HG03139 (cell line): ENCODE measurements around the gene UTP3.
A peak's percentile ranks its signal among the peaks of the same experiment; 100 is the strongest.
"Not testable (repeated sequence)": the region's sequence is repeated elsewhere in the genome, so short reads cannot be mapped to it uniquely, and the experiment has no call there.

Experiments used
- ATAC-seq: cut with Tn5 transposase; IDR thresholded peaks from one replicate; pipeline ENCODE4 v1.9.1; 2021; ENCODE audit not compliant: unreplicated experiment

Gene UTP3

DNA sequence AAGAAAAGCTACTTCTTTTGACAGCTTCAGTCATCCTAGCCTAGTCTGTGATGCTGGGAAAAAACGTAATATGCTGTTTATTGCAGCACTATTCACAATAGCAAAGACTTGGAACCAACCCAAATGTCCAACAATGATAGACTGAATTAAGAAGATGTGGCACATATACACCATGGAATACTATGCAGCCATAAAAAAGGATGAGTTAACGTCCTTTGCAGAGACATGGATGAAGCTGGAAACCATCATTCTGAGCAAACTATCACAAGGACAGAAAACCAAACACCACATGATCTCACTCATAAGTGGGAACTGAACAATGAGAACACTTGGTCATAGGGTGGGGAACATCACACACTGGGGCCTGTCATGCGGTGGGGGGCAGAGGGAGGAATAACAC is 6.2 kb upstream of the UTP3 start:
- ATAC-seq, result not testable (repeated sequence)

- ATAC-seq, result peak; percentile 2
These were observed 940 bp upstream of the UTP3 start for GRCh38 chr4:70687392-70687791.

GRCh38 chr4:70688795-70689231 is 481 bp downstream of the UTP3 start:
- peak; percentile 5 for ATAC-seq

GRCh38 chr4:70691661-70692060 is 3.3 kb downstream of the UTP3 start:
- ATAC-seq, result no peak

DNA sequence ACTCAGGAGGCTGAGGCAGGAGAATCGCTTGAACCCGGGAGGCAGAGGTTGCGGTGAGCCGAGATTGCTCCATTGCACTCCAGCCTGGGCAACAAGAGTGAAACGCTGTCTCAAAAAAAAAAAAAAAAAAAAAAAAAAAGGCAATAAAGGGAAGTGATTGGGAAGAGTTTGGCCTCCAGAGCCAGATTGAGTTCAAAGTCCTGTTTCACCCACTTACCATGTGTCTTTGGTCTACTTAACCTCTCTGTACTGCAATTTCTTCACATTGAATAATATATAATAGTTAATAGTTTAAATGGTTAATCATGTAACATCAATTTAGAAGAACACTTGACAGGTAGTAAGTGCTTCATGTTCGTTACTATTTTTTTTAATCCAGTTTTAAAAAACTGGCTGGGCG is 6.3 kb downstream of the UTP3 start:
- ATAC-seq, result not testable (repeated sequence)

DNA sequence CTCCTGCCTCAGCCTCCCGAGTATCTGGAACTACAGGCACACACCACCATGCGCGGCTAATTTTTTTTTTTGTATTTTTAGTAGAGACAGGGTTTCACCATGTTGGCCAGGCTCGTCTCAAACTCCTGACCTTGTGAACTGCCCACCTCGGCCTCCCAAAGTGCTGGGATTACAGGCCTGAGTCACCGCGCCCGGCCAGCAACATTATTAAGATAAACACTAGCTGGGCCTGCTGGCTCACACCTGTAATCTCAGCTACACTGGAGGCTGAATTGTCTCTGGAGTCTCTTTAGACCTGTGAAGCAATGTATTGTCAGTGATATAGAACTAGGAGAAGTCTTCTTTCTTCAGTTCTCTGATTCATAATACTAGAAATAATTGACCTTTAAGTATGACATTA is 10.1 kb downstream of the UTP3 start:
- not testable (repeated sequence) for ATAC-seq

GRCh38 chr4:70700712-70701111 is 12.4 kb downstream of the UTP3 start:
- no peak for ATAC-seq

DNA sequence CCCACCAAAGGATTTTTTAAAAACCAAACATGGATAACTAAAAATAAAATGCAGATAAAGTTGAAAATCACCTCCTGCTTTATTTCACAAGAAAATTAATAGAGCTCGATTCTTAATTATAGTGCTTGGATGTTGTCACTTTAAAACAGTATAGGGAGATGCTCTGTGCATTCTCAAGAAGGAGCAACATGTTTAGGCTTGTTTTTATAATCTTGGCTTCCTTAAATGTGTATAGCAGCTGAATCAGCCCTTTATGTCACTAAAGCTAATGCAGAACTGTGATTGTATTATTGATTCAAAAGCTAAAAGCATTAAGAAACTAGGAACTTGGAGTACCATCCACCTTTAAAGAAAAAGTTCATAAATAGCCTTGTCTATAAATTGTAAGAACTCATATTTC is 12.9 kb downstream of the UTP3 start:
- no peak for ATAC-seq

- not testable (repeated sequence) for ATAC-seq
These were observed 14.3 kb downstream of the UTP3 start for GRCh38 chr4:70702592-70702991.

DNA sequence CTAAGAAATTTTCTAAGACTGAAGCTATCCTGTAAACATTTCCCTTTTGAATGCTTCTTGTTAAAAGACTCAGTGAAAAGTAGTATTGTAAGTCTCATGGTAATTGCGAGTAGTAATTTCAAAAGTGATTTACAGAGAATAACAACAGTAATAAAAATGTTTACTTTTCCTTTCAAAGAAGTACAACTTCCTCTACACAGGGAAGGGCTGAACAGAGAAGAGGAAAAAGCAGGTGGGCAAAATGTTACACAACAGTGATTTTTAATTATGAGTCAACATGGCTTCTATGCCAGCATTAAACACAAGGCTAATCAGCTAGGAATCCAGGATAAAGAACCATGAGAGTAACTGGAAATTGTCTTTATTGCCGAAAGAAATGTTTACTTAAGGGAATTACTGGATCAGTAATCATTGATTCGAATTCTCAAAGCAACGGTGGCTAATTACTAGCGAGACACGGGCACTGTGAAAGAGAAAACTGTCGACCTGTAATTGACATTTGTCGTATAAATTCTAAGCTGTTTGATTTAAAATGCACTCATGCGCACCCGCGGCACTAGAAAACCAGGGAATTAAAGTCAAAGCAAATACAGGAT is 15.4 kb downstream of the UTP3 start:
- ATAC-seq, result no peak

DNA sequence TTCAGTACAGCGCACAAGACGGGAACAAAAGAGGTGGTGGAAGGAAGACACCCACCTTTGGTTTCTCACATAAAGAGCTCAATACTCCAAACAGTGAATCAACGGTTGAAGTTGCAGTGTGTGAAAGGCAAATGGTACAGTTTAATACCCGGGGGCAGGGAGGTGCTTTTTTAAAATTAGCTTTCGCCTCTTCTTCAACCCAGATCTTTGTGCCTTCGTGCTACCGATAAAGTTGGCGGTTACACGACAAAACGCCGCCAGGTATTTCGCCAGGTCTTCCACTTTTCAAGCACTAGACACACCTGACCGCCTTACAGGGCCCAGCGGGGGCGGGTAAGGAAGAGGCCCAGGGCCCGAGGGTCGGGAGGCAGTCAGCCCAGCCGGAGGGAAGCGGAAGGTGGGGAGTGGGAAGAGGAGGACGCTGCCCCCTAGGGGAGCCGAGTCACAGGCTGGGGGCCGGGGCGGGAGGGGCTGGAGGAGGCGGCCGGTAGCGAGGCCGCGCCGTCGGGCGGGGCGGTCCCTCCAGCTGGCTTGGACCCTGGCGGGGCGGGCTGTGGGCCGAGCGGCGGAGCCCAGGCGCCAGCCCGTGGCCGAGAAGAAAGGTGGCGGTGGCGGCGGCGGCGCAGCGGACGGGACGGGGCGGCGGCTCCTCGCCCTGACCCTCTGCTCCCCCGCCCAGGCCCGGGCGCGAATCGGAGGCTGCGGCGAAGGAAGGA is 16.0 kb downstream of the UTP3 start:
- ATAC-seq, result peak; percentile 57

- ATAC-seq, result peak; percentile 33
These were observed 16.5 kb downstream of the UTP3 start for GRCh38 chr4:70704931-70705182.

DNA sequence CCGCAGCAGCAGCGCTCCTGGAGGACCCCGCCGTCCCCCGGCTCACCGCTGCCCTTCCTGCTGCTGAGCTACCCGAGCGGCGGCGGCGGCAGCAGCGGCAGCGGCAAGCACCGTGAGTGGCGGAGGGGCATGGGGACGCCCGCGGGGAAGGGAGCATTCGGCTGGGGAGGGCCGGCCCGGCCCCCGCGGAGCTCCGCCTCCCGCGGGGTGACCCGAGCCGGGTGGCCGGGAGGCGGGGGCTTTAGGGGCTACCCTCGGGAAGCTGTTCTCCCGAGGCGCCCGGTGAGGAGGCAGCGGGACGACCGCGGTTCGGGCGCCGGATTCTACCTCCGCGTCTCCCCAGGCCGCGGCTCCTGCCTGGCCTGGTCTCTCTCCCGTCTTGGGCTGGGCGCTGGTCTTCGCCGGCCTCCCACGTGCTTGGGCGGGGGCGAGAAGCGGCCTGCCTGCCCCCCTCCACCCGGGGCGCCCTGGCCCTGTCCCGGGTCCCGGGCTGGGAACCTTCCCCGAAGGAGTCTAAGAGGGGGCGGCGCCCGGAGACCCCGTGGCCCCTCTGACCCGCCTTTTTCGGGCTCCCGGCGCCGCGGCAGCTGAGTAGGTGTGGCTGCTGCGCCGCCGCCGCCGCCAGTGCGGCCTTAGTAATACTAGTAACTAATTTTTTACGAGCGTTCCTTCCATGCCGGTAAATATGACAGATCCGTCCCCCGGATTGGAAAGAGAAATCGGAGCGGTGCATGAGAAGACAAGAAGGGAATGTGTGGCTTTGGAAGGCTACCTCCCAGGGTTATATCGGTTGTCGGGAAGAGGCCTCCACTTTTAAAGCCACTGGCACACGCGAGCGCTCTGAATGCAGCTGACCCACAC is 17.1 kb downstream of the UTP3 start:
- ATAC-seq, result peak; percentile 46

- ATAC-seq, result no peak
These were observed 17.7 kb downstream of the UTP3 start for GRCh38 chr4:70706044-70706461.

DNA sequence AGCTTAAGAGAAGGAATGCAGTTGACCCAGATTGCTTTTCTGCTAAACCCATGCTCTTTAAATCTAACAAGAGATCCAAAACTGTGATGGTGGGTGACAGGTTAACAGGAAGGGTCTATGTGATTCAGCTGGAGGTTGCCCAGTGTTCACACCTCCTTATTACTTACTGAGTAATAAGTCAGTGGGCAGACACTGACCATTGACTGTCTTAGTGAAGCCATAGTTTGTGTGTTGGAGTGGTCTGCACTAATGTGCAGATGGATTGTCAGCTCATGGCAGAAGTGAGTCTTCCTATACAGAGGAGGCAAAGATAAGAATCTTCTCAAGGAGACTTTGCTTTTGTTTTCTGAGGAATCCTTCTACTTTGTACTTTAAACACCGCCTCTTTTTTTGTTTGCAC is 18.2 kb downstream of the UTP3 start:
- no peak for ATAC-seq

DNA sequence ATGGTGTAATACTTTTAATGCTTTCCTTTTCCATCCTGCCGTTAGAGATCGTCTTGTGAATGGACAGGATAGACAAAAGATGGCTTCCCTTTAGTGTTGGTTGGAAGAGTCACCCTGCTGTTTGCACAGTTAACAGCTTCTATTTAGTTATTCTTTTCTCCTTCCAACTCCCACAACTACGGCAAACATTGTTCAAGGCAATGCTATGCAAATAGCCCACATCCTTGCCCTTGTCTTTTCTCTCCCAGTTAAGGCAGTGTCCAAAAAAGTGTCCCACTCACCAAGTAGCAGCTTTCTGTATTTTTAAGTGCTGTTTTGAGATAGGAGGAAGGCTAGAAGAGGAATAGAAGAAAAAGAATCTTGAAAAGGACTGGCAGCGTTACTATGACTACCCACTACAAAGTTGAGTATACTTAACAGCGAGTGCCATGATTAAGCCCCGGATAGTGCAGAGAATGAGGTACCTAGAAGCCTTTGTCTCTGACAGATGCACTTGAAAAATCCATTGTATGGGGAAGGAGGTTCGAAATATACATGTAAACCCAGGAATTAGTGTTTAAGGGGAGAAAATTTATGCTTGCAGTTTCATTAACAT is 21.4 kb downstream of the UTP3 start:
- ATAC-seq, result no peak

GRCh38 chr4:70711599-70711998 is 23.3 kb downstream of the UTP3 start:
- ATAC-seq, result no peak

- no peak for ATAC-seq
These were observed 23.8 kb downstream of the UTP3 start for GRCh38 chr4:70712150-70712549.

DNA sequence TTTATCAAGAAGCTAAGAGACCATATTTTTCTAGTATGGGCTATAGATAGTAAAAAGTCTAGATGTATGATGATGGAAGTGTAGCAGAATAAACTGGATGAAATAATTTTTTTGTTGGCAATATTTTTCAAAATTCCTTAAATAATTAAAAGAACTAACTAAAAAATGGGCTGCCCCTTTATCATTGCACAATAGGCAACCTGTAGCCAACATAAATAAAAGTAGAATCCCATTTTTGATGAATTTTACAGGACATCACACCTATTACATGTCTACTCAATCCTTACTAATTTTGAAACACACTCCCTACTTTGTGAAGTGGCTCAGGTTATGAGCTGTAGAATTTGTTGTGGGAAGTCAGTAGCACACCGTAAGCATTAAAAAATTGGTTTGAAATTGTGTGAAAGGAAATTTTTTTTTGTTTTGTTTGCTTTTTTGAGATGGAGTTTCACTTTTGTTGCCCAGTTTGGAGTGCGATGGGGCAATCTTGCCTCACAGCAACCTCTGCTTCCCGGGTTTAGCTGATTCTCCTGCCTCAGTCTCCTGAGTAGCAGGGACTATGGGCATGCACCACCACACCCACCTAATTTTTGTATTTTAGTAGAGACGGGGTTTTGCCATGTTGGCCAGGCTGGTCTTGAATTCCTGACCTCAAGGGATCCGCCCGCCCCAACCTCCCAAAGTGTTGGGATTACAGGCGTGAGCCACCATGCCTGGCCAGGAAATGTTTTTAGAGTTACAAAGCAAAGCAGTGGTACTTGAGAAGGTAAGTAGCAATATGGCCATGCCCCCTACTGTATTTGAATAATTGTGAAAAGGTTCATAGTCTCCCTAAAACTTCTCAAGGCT is 24.5 kb downstream of the UTP3 start:
- ATAC-seq, result no peak

DNA sequence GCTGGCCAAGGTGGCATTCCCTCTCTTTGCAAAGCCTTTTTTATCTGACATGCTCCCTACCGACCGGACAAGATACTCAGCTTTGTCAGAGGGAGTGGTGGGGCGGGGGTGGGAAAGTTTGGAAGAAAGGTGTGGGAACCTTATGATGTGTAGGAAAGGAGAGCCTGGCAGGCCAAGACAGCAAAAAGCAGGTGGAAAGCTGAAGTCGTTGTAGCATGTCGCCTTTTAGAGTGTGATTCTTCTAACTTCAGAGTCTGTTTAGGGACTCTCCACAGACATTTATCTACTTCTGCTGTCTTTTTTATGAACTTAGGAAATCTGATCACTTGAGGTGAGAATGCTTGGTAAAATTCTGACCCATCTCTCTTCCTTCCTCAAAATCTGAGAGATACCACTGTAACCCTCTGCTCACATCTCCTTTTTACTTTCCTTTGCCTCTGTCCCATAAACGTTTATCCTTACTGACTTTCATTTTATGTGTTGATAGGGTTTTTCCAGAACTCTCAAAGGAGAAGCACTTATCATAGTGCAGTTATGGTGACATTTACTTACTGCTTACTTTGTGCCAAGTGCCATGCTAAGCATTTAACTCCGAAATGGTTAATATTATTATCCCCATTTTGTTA is 25.2 kb downstream of the UTP3 start:
- ATAC-seq, result peak; percentile 29
